Measurements from ENCODE around the gene IZUMO2.

- TF ChIP-seq, protein P1, sequence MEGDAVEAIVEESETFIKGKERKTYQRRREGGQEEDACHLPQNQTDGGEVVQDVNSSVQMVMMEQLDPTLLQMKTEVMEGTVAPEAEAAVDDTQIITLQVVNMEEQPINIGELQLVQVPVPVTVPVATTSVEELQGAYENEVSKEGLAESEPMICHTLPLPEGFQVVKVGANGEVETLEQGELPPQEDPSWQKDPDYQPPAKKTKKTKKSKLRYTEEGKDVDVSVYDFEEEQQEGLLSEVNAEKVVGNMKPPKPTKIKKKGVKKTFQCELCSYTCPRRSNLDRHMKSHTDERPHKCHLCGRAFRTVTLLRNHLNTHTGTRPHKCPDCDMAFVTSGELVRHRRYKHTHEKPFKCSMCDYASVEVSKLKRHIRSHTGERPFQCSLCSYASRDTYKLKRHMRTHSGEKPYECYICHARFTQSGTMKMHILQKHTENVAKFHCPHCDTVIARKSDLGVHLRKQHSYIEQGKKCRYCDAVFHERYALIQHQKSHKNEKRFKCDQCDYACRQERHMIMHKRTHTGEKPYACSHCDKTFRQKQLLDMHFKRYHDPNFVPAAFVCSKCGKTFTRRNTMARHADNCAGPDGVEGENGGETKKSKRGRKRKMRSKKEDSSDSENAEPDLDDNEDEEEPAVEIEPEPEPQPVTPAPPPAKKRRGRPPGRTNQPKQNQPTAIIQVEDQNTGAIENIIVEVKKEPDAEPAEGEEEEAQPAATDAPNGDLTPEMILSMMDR (IDR thresholded peaks at IDR 0.05), result no peak
- TF ChIP-seq ZFX (IDR thresholded peaks at IDR 0.05; ENCODE audit: borderline replicate concordance), result no peak
Observed at GRCh38 chr19:50197348-50197747, 34.3 kb upstream of the IZUMO2 start.

Measured in 22Rv1 (cell line).